DND-41 (cell line): ENCODE measurements around the gene UGGT2.

Experiments
- CTCF ChIP-seq: IDR thresholded peaks from 2 replicates; pipeline ENCODE4 v1.5.1; 2012; ENCODE audit warnings: borderline replicate concordance, low read length, moderate library complexity, mild to moderate bottlenecking; ENCODE audit not compliant: poor library complexity, severe bottlenecking; ENCODE audit errors: extremely low read depth
- EZH2 ChIP-seq: IDR thresholded peaks from 3 replicates; pipeline ENCODE4 v1.6.1; 2012; ENCODE audit warnings: borderline replicate concordance, low read depth, mild to moderate bottlenecking, moderate library complexity, low read length, inconsistent platforms; ENCODE audit not compliant: severe bottlenecking

- TF ChIP-seq CTCF = no peak
- TF ChIP-seq EZH2 = no peak
Observed at GRCh38 chr13:95955255-95955654, 97.9 kb downstream of the UGGT2 start.
